Psoas muscle (tissue), 8 donors: ENCODE results near the gene PREX1. TPM values are rescaled to one million over a fixed set of nuclear protein-coding genes. Genes with fewer than 3 reads are reported as not detected.

Experiments used
- ATAC-seq, 4 donors: fragments of 200-7000 bp; cut with Tn5 transposase; one replicate each; pipeline ENCODE4 v1.9.1; 2020; ENCODE audit warnings: moderate library complexity in 3 of 4, mild to moderate bottlenecking in 2 of 4
- DNase-seq, 2 donors: peaks; one replicate each; pipeline ENCODE4 v3.0.0-alpha.2; 2020
- H3K27ac ChIP-seq: fragments of 200-600 bp; one replicate; pipeline ENCODE4 v1.8.0; 2022
- H3K27me3 ChIP-seq, 3 donors: fragments of 200-600 bp in 1 of 3; one replicate each; pipeline versions ENCODE4 v1.6.1 to v1.8.0; 2013 to 2022; ENCODE audit warnings: low read length in 2 of 3, mild to moderate bottlenecking in 2 of 3, moderate library complexity in 1 of 3; ENCODE audit not compliant: insufficient read depth in 3 of 3
- H3K36me3 ChIP-seq, 2 donors: fragments of 200-600 bp in 1 of 2; one replicate each; pipeline versions ENCODE4 v1.6.1 to v1.8.0; 2013 to 2022; ENCODE audit warnings: low read depth in 1 of 2, mild to moderate bottlenecking in 1 of 2, moderate library complexity in 1 of 2; ENCODE audit not compliant: insufficient read depth in 1 of 2
- H3K4me1 ChIP-seq: fragments of 200-600 bp; one replicate; pipeline ENCODE4 v1.8.0; 2022
- H3K4me3 ChIP-seq: fragments of 200-600 bp; one replicate; pipeline ENCODE4 v1.8.0; 2022; ENCODE audit warnings: mild to moderate bottlenecking
- H3K9me3 ChIP-seq: fragments of 200-600 bp; one replicate; pipeline ENCODE4 v1.8.0; 2022
- CTCF ChIP-seq: fragments of 200-600 bp; IDR thresholded peaks from one replicate; pipeline ENCODE4 v1.8.0; 2022; ENCODE audit warnings: antibody characterized with exemption
- WGBS, 3 donors: extraction: QIAGEN DNeasy Blood & Tissue Kit; methylation state at CpG; one replicate each; pipeline versions ENCODE4 v1.1.6 to v1.1.7; 2013; 5-methylcytosine and 5-hydroxymethylcytosine counted together
- intact Hi-C, 2 donors: fragments of 100-400 bp; cut with DNase I; formaldehyde crosslinking; loops; one replicate each; pipeline versions ENCODE4 v1.11.0 to v1.14.2; 2022
- polyA plus RNA-seq, 3 donors: library from polyadenylated mRNA; stranded (reverse); fragments of 200-250 nt; gene quantifications; one replicate each; pipeline ENCODE4 v1.2.3, GENCODE V29; 2013
- total RNA-seq, 4 donors: library from RNA; stranded (reverse); fragmentation: NEBNext Ultra II Directional in 2 of 4; extraction: Animal tissue kit (Norgen Biotek cat#: 25700) in 2 of 4; gene quantifications; one replicate each; pipeline versions ENCODE4 v1.2.1 to v1.2.4, GENCODE V29; 2021 to 2023
- donor health status: healthy with polysubstance abuse.
- donor health status: DM: no; HTN: no; CAD: no; lungs with moderate emphysema.
- donor health status: Bipolar disorder and iron deficiency.
- donor health status: healthy.
- donor health status: DM: yes; HTN: yes; CAD: no.
- donor health status: DM: no; HTN: no; CAD: no.
- donor health status: DM: no; HTN: no; CAD: no.
- donor health status: DM: yes; HTN: yes; CAD: no.

Gene PREX1
- total and polyA plus RNA-seq, 7 donors: 2.5 to 8.3 (median 5.3) TPM

DNA sequence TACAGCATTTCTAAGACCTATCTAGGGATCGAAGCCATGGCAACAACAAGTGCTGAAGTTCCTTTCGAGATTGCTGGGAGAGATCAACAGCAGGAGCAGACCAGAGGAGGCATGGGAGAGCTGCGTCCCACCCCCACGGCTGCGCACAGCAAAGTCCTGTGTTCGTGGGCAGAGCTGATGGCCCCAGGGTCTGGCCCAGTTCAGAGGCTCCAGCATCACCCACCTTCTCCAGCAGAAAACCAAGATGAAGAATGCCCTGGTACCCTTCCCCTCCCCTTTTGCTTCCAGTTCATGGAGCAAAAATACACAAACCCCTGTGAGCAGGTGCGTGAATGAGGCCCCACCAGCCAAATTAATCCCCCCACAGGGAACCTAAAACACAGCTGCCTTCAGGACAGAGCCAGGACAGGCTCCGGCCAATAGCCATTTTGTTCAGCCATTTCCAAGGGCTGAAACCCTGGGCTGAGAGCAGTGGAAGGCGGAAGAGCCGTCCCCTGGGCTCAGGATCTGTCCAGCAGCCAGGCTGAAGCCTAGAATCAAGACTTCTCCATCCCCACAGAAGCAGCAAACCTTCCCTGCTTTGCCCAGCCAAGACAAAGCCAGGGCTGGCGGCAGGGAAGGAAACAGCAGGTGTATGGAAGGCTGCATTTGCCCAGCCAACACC is 102.8 kb downstream of the PREX1 start:
- Histone ChIP-seq H3K36me3 (no peaks in the 10 kb centered on the region), H3K9me3 (no peaks in the 10 kb centered on the region), H3K27ac (no peak overlapping the region), H3K4me3 (no peak overlapping the region), H3K4me1 (no peaks in the 10 kb centered on the region), H3K27me3 (peaks cover 0 to 2% (median 0%) of the 10 kb centered on the region in 3 donors)
- WGBS, 3 donors: 73 to 79% (median 75%) methylated on average over 11 of the region's 11 CpGs
- no peak for TF ChIP-seq CTCF
- intact Hi-C loops: no loop called here
- no peak for DNase-seq
- no peak for ATAC-seq

- no peaks in the 10 kb centered on the region for H3K9me3 ChIP-seq
- 77 to 79% (median 78%) methylated on average over 5 of the region's 5 CpGs for WGBS, 3 donors
- H3K4me3 ChIP-seq: no peak overlapping the region
- no peaks in the 10 kb centered on the region for H3K4me1 ChIP-seq
- ATAC-seq: no peak
- intact Hi-C loops: no loop called here
- peaks cover 0 to 2% (median 0%) of the 10 kb centered on the region in 3 donors for H3K27me3 ChIP-seq
- no peak overlapping the region for H3K27ac ChIP-seq
- no peak for TF ChIP-seq CTCF
- no peaks in the 10 kb centered on the region for H3K36me3 ChIP-seq
- DNase-seq: no peak
These were observed 103.4 kb downstream of the PREX1 start for GRCh38 chr20:48724382-48724781.

GRCh38 chr20:48723308-48724264 is 104.2 kb downstream of the PREX1 start:
- H3K4me3 ChIP-seq: no peak overlapping the region
- H3K9me3 ChIP-seq: no peaks in the 10 kb centered on the region
- ATAC-seq (peak in 3 of 4 donors; percentile 27 to 69 (median 55)), DNase-seq (peak in 1 of 2 donors; percentile 67)
- H3K27ac ChIP-seq: peak overlapping the region; percentile 6
- H3K27me3 ChIP-seq: peaks cover 0 to 2% (median 0%) of the 10 kb centered on the region in 3 donors
- no peaks in the 10 kb centered on the region for H3K4me1 ChIP-seq
- 49 to 65% (median 50%) methylated on average over 29 of the region's 29 CpGs for WGBS, 3 donors
- intact Hi-C loops: no loop called here
- TF ChIP-seq CTCF: no peak
- H3K36me3 ChIP-seq: no peaks in the 10 kb centered on the region

DNA sequence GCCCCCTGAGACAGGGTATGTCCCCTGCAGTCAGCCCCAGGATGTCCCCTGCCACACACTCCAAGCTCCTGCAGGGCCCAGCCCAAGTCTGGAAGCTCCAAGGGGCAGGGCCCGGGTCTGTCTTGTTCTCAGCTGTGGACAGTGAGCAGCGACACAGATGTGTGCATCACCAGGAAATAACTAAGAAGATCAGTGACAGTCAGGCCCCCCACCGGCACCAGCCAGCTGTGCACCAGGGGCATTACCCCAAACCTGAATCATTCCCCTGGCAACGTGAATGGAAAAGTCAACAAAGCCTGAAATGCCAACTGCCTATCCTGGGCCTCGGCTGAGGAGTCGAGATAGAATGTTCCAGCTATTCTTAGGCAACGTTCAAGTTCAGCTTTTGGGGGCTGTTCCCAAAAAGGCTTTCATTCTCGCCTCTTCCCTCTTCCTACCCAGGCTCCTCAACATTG is 105.0 kb downstream of the PREX1 start:
- 28 to 44% (median 29%) methylated on average over 8 of the region's 8 CpGs for WGBS, 3 donors
- TF ChIP-seq CTCF: no peak

More for the DNA sequence above, 105.0 kb downstream of the PREX1 start:
- Histone ChIP-seq H3K4me3 (no peak overlapping the region), H3K4me1 (no peaks in the 10 kb centered on the region), H3K9me3 (no peaks in the 10 kb centered on the region), H3K36me3 (no peaks in the 10 kb centered on the region), H3K27me3 (no peaks in the 10 kb centered on the region), H3K27ac (peak overlapping the region; percentile 6)
- DNase-seq (no peak), ATAC-seq (peak; percentile 36 to 81 (median 54))
- intact Hi-C loops: no loop called here
